HG03460 (cell line): Measurements from ENCODE around the gene ASTN2.

Experiments used
- ATAC-seq: cut with Tn5 transposase; IDR thresholded peaks from one replicate; pipeline ENCODE4 v1.9.1; 2021; ENCODE audit not compliant: unreplicated experiment

ASTN2 gene

GRCh38 chr9:116451500-116452115, 963.2 kb downstream of the ASTN2 start:
- no peak for ATAC-seq

- peak; percentile 96 for ATAC-seq
Measured at GRCh38 chr9:116450378-116451139, 964.3 kb downstream of the ASTN2 start.

- ATAC-seq = no peak
Measured at GRCh38 chr9:116449949-116450348, 964.9 kb downstream of the ASTN2 start.

- no peak for ATAC-seq
Measured at GRCh38 chr9:116448431-116448830, 966.4 kb downstream of the ASTN2 start.

- no peak for ATAC-seq
Measured at GRCh38 chr9:116447934-116448333, 966.9 kb downstream of the ASTN2 start.

GRCh38 chr9:116442528-116442927, 972.3 kb downstream of the ASTN2 start:
- no peak for ATAC-seq

GRCh38 chr9:116437411-116438370, 977.2 kb downstream of the ASTN2 start:
- no peak for ATAC-seq

- ATAC-seq = no peak
Measured at GRCh38 chr9:116436121-116436520, 978.7 kb downstream of the ASTN2 start.

- no peak for ATAC-seq
Measured at GRCh38 chr9:116435706-116436105, 979.2 kb downstream of the ASTN2 start.

GRCh38 chr9:116434314-116434713, 980.5 kb downstream of the ASTN2 start:
- no peak for ATAC-seq

- ATAC-seq = no peak
Measured at GRCh38 chr9:116432051-116432450, 982.8 kb downstream of the ASTN2 start.

GRCh38 chr9:116430849-116431248, 984.0 kb downstream of the ASTN2 start:
- ATAC-seq = no peak

GRCh38 chr9:116425244-116425643, 989.6 kb downstream of the ASTN2 start:
- ATAC-seq = no peak

GRCh38 chr9:116423149-116423548, 991.7 kb downstream of the ASTN2 start:
- ATAC-seq = no peak

GRCh38 chr9:116422119-116422979, 992.5 kb downstream of the ASTN2 start:
- ATAC-seq = no peak

GRCh38 chr9:116420993-116421538, 993.8 kb downstream of the ASTN2 start:
- ATAC-seq = no peak

GRCh38 chr9:116419181-116419580, 995.7 kb downstream of the ASTN2 start:
- ATAC-seq = no peak

- ATAC-seq = no peak
Measured at GRCh38 chr9:116417464-116417863, 997.4 kb downstream of the ASTN2 start.

- no peak for ATAC-seq
Measured at GRCh38 chr9:116416421-116416820, 998.4 kb downstream of the ASTN2 start.

- ATAC-seq = no peak
Measured at GRCh38 chr9:116414374-116414773, 1000.5 kb downstream of the ASTN2 start.
